SK-N-SH (cell line): ENCODE data around the gene IL18R1. TPM values are rescaled to one million over a fixed set of nuclear protein-coding genes. Genes with fewer than 3 reads are reported as not detected.

Experiments used
- CTCF ChIA-PET: fragments of 300-600, 350-600 bp; formaldehyde crosslinking; extraction: SDS; loops from one replicate; lab custom pipeline; 2021; lab: Yijun Ruan, JAX
- POLR2A ChIA-PET: fragments of 350-600 bp; sonication (Branson Sonifier 250); formaldehyde crosslinking; extraction: SDS; loops from one replicate; lab custom pipeline; 2020; ENCODE audit warnings: antibody characterized with exemption, inconsistent platforms; lab: Yijun Ruan, JAX
- DNase-seq: peaks from one replicate; pipeline ENCODE4 v3.0.0; 2012
- H2AFZ ChIP-seq: fragments of 200-600 bp; sonication (generic); 2 replicates; pipeline ENCODE4 v1.8.1; 2016; ENCODE audit warnings: antibody characterized with exemption, mild to moderate bottlenecking, low read depth
- H3F3A ChIP-seq: fragments of 200-600 bp; sonication (generic); replicated peaks from 2 replicates; pipeline ENCODE3; 2016; ENCODE audit warnings: antibody characterized with exemption, mild to moderate bottlenecking; ENCODE audit not compliant: insufficient read depth
- H3K27ac ChIP-seq, 2 experiments: fragments of 200-500 bp in 1 of 2; fragments of 200-600 bp in 1 of 2; sonication (Bioruptor generic) in 1 of 2; sonication (generic), shearing (Covaris generic) in 1 of 2; 2 replicates each; pipeline versions ENCODE4 v1.5.1 to v1.6.1; 2014 to 2016; ENCODE audit warnings: low read depth in 2 of 2, inconsistent platforms in 1 of 2, low read length in 1 of 2, mild to moderate bottlenecking in 1 of 2, mixed read lengths in 1 of 2
- H3K27me3 ChIP-seq: fragments of 200-600 bp; sonication (generic), shearing (Covaris generic); 2 replicates; pipeline ENCODE4 v1.6.1; 2016; ENCODE audit warnings: mixed run types; ENCODE audit not compliant: insufficient read depth
- H3K36me3 ChIP-seq, 2 experiments: fragments of 200-500 bp in 1 of 2; fragments of 200-600 bp in 1 of 2; sonication (Bioruptor generic) in 1 of 2; sonication (generic) in 1 of 2; replicated peaks in 1 of 2; 2 replicates each; pipeline versions ENCODE3 to v1.5.1; 2014 to 2016; ENCODE audit warnings: low read length in 1 of 2, mild to moderate bottlenecking in 1 of 2; ENCODE audit not compliant: insufficient read depth in 2 of 2, control insufficient read depth in 1 of 2
- H3K4me1 ChIP-seq, 2 experiments: fragments of 200-500 bp in 1 of 2; fragments of 200-600 bp in 1 of 2; sonication (Bioruptor generic) in 1 of 2; sonication (generic), shearing (Covaris generic) in 1 of 2; 2 replicates each; pipeline versions ENCODE4 v1.5.1 to v1.6.1; 2014 to 2016; ENCODE audit warnings: low read depth in 1 of 2, low read length in 1 of 2, mixed run types in 1 of 2; ENCODE audit not compliant: insufficient read depth in 2 of 2, control insufficient read depth in 1 of 2
- H3K4me2 ChIP-seq: fragments of 200-600 bp; sonication (generic), shearing (Covaris generic); 2 replicates; pipeline ENCODE4 v1.6.1; 2017; ENCODE audit warnings: mixed run types
- H3K4me3 ChIP-seq, 2 experiments: fragments of 200-500 bp in 1 of 2; fragments of 200-600 bp in 1 of 2; sonication (Bioruptor generic) in 1 of 2; sonication (generic), shearing (Covaris generic) in 1 of 2; 2 replicates each; pipeline versions ENCODE4 v1.5.1 to v1.8.1; 2014 to 2016; ENCODE audit warnings: low read depth in 2 of 2, inconsistent platforms in 1 of 2, low read length in 1 of 2, mild to moderate bottlenecking in 1 of 2, mixed read lengths in 1 of 2, moderate library complexity in 1 of 2
- H3K79me2 ChIP-seq: fragments of 200-600 bp; sonication (generic); 2 replicates; pipeline ENCODE4 v1.8.1; 2017; ENCODE audit warnings: mild to moderate bottlenecking; ENCODE audit not compliant: insufficient read depth
- H3K9ac ChIP-seq: fragments of 200-600 bp; sonication (generic); 2 replicates; pipeline ENCODE4 v1.6.1; 2017; ENCODE audit warnings: mixed run types
- H3K9me2 ChIP-seq: fragments of 200-600 bp; sonication (generic); 2 replicates; pipeline ENCODE4 v1.6.1; 2017; ENCODE audit warnings: mixed run types
- H3K9me3 ChIP-seq: fragments of 200-600 bp; sonication (generic); 2 replicates; pipeline ENCODE4 v1.6.1; 2017; ENCODE audit warnings: mixed run types, mild to moderate bottlenecking, moderate library complexity
- H4K20me1 ChIP-seq: fragments of 200-600 bp; sonication (generic); 2 replicates; pipeline ENCODE4 v1.6.1; 2017; ENCODE audit warnings: mild to moderate bottlenecking, mixed run types; ENCODE audit not compliant: insufficient read depth
- EZH2phosphoT487 ChIP-seq: fragments of 200-600 bp; sonication (generic); IDR thresholded peaks from 2 replicates; pipeline ENCODE4 v1.6.1; 2017; ENCODE audit warnings: low read depth, mixed run types, mild to moderate bottlenecking, antibody characterized with exemption, moderate library complexity, borderline replicate concordance
- FOSL2 ChIP-seq: IDR thresholded peaks from 2 replicates; pipeline ENCODE4 v1.4.0; 2012; ENCODE audit warnings: low read depth, mild to moderate bottlenecking, moderate library complexity, borderline replicate concordance
- FOXM1 ChIP-seq: IDR thresholded peaks from 2 replicates; pipeline ENCODE4 v1.4.0; 2012; ENCODE audit warnings: low read depth, mild to moderate bottlenecking
- GATA2 ChIP-seq: sonication (generic); formaldehyde crosslinking; IDR thresholded peaks from 2 replicates; pipeline ENCODE4 v1.5.0; 2020; ENCODE audit warnings: mild to moderate bottlenecking, missing genetic modification reagents
- JUND ChIP-seq: IDR thresholded peaks from 2 replicates; pipeline ENCODE4 v1.4.0; 2012
- MXI1 ChIP-seq: IDR thresholded peaks from 2 replicates; pipeline ENCODE4 v1.6.1; 2012; ENCODE audit warnings: mild to moderate bottlenecking, low read depth, low read length, improper control_type of control experiment
- POLR2AphosphoS5 ChIP-seq: IDR thresholded peaks from 2 replicates; pipeline ENCODE4 v1.6.1; 2012; ENCODE audit warnings: low read depth, low read length
- RAD21 ChIP-seq: IDR thresholded peaks from 2 replicates; pipeline ENCODE4 v1.6.1; 2012; ENCODE audit warnings: mild to moderate bottlenecking, low read length
- RCOR1 ChIP-seq: fragments of 150-350 bp; IDR thresholded peaks from 2 replicates; pipeline ENCODE4 v1.6.1; 2017; ENCODE audit warnings: antibody characterized with exemption, low read length
- SIN3A ChIP-seq: IDR thresholded peaks from 2 replicates; pipeline ENCODE4 v1.6.1; 2012; ENCODE audit warnings: low read depth, mild to moderate bottlenecking, low read length, moderate library complexity, borderline replicate concordance
- SMC3 ChIP-seq: IDR thresholded peaks from 2 replicates; pipeline ENCODE4 v1.6.1; 2012; ENCODE audit warnings: low read depth, low read length, improper control_type of control experiment
- YY1 ChIP-seq: IDR thresholded peaks from 2 replicates; pipeline ENCODE4 v1.4.0; 2012; ENCODE audit warnings: low read depth, mild to moderate bottlenecking
- polyA plus RNA-seq, 3 experiments: library from polyadenylated mRNA; depleted of rRNA; stranded (reverse); fragments of >200 nt; gene quantifications; 2 replicates each; pipeline ENCODE4 v1.2.3, GENCODE V29; 2012
- TF ChIP-seq, protein P1 (sequence below): fragments of 150-350 bp; IDR thresholded peaks from 2 replicates; pipeline ENCODE4 v1.6.1; 2017; ENCODE audit warnings: antibody characterized with exemption, low read length, low read depth, borderline replicate concordance
- TF ChIP-seq, protein P2 (sequence below): IDR thresholded peaks from 2 replicates; pipeline ENCODE4 v1.4.0; 2012; ENCODE audit warnings: low read depth, borderline replicate concordance
- TF ChIP-seq, protein P3 (sequence below): IDR thresholded peaks from 2 replicates; pipeline ENCODE4 v1.4.0; 2012; ENCODE audit warnings: low read depth, borderline replicate concordance
- TF ChIP-seq, protein P4 (sequence below): fragments of 200-600 bp; sonication (generic); IDR thresholded peaks from 2 replicates; pipeline ENCODE4 v1.6.1; 2017; ENCODE audit warnings: antibody characterized with exemption, mild to moderate bottlenecking, moderate library complexity
- TF ChIP-seq, protein P5 (sequence below): IDR thresholded peaks from 2 replicates; pipeline ENCODE4 v1.4.0; 2012; ENCODE audit warnings: low read depth

IL18R1 gene
- polyA plus RNA-seq, 1 of the 3 experiments (the other 2 are of a cell fraction): not detected

DNA sequence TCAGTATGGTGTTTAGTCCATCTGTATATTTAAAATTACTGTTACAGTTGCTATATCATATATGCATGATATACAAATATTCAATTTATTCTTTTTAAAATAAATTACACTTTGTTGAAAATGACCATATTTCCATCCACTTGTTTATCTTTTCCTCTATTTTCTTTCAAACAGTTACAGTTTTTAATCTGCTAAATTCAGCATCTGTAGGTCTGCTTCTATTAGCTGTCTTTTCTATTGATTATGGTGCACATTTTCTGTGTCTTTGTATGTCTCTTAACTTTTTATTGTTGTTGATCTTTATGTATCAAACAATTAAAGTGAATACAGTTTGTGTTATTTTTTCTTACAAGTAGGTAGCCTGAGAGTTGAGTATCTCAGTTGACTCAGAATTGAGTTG lies 28.1 kb downstream of the IL18R1 start:
- DNase-seq: no peak
- no peaks in the 10 kb centered on the region for H4K20me1 ChIP-seq
- TF ChIP-seq YY1 (no peak), FOSL2 (no peak), SIN3A (no peak), RCOR1 (no peak), FOXM1 (no peak), RAD21 (no peak), MXI1 (no peak), GATA2 (CRISPR knock-in tag) (no peak), SMC3 (no peak), JUND (no peak), EZH2phosphoT487 (no peak), POLR2AphosphoS5 (no peak)
- TF ChIP-seq, protein P1, sequence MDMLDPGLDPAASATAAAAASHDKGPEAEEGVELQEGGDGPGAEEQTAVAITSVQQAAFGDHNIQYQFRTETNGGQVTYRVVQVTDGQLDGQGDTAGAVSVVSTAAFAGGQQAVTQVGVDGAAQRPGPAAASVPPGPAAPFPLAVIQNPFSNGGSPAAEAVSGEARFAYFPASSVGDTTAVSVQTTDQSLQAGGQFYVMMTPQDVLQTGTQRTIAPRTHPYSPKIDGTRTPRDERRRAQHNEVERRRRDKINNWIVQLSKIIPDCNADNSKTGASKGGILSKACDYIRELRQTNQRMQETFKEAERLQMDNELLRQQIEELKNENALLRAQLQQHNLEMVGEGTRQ: no peak
- TF ChIP-seq, protein P2, sequence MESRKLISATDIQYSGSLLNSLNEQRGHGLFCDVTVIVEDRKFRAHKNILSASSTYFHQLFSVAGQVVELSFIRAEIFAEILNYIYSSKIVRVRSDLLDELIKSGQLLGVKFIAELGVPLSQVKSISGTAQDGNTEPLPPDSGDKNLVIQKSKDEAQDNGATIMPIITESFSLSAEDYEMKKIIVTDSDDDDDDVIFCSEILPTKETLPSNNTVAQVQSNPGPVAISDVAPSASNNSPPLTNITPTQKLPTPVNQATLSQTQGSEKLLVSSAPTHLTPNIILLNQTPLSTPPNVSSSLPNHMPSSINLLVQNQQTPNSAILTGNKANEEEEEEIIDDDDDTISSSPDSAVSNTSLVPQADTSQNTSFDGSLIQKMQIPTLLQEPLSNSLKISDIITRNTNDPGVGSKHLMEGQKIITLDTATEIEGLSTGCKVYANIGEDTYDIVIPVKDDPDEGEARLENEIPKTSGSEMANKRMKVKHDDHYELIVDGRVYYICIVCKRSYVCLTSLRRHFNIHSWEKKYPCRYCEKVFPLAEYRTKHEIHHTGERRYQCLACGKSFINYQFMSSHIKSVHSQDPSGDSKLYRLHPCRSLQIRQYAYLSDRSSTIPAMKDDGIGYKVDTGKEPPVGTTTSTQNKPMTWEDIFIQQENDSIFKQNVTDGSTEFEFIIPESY: no peak
- TF ChIP-seq, protein P3, sequence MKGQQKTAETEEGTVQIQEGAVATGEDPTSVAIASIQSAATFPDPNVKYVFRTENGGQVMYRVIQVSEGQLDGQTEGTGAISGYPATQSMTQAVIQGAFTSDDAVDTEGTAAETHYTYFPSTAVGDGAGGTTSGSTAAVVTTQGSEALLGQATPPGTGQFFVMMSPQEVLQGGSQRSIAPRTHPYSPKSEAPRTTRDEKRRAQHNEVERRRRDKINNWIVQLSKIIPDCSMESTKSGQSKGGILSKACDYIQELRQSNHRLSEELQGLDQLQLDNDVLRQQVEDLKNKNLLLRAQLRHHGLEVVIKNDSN: no peak
- TF ChIP-seq, protein P4, sequence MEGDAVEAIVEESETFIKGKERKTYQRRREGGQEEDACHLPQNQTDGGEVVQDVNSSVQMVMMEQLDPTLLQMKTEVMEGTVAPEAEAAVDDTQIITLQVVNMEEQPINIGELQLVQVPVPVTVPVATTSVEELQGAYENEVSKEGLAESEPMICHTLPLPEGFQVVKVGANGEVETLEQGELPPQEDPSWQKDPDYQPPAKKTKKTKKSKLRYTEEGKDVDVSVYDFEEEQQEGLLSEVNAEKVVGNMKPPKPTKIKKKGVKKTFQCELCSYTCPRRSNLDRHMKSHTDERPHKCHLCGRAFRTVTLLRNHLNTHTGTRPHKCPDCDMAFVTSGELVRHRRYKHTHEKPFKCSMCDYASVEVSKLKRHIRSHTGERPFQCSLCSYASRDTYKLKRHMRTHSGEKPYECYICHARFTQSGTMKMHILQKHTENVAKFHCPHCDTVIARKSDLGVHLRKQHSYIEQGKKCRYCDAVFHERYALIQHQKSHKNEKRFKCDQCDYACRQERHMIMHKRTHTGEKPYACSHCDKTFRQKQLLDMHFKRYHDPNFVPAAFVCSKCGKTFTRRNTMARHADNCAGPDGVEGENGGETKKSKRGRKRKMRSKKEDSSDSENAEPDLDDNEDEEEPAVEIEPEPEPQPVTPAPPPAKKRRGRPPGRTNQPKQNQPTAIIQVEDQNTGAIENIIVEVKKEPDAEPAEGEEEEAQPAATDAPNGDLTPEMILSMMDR: no peak
- TF ChIP-seq, protein P5, sequence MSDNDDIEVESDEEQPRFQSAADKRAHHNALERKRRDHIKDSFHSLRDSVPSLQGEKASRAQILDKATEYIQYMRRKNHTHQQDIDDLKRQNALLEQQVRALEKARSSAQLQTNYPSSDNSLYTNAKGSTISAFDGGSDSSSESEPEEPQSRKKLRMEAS: no peak
- H3K27me3 ChIP-seq: no peaks in the 10 kb centered on the region
- H3K9me3 ChIP-seq: no peaks in the 10 kb centered on the region
- H3K4me1 ChIP-seq: no peaks in the 10 kb centered on the region
- H3K9me2 ChIP-seq: no peaks in the 10 kb centered on the region
- H3K36me3 ChIP-seq: no peaks in the 10 kb centered on the region
- no peak overlapping the region for H2AFZ ChIP-seq
- H3K27ac ChIP-seq: no peak overlapping the region
- H3K9ac ChIP-seq: no peak overlapping the region
- no peak overlapping the region for H3K4me3 ChIP-seq
- no peaks in the 10 kb centered on the region for H3K79me2 ChIP-seq
- no peak overlapping the region for H3K4me2 ChIP-seq
- POLR2A ChIA-PET: no interaction called here
- H3F3A ChIP-seq: no peaks in the 10 kb centered on the region
- CTCF ChIA-PET: no interaction called here
